Body of pancreas (tissue), 4 donors: ENCODE measurements around the gene RPS6KB2. TPM values are rescaled to one million over a fixed set of nuclear protein-coding genes. Genes with fewer than 3 reads are reported as not detected.

Experiments used
- ATAC-seq: fragments of 150-250 bp; one replicate; pipeline ENCODE4 v1.9.1; 2016
- DNase-seq, 4 donors: peaks; one replicate each; pipeline ENCODE4 v3.0.0-alpha.2; 2019
- H3K27ac ChIP-seq, 4 donors: fragments of 200-600 bp; sonication (generic); 1 replicate in 3 of 4; 2 replicates in 1 of 4; pipeline versions ENCODE4 v1.5.1 to v1.6.1; 2016 to 2019; ENCODE audit warnings: mild to moderate bottlenecking in 1 of 4, mixed read lengths in 1 of 4, moderate library complexity in 1 of 4
- H3K27me3 ChIP-seq, 2 donors: fragments of 200-600 bp; sonication (generic); one replicate each; pipeline ENCODE4 v1.6.0; 2016; ENCODE audit warnings: mild to moderate bottlenecking in 1 of 2
- H3K36me3 ChIP-seq, 2 donors: fragments of 200-600 bp; sonication (generic); replicated peaks in 1 of 2; 2 replicates each; pipeline ENCODE4 v1.5.1; 2016; ENCODE audit warnings: low read depth in 2 of 2; ENCODE audit not compliant: insufficient read depth in 1 of 2
- H3K4me1 ChIP-seq: fragments of 200-600 bp; sonication (generic); one replicate; pipeline ENCODE4 v1.6.0; 2016
- H3K4me3 ChIP-seq, 2 donors: fragments of 200-600 bp; sonication (generic); 1 replicate in 1 of 2; 2 replicates in 1 of 2; pipeline ENCODE4 v1.5.1; 2016 to 2019
- H3K9me3 ChIP-seq, 3 donors: fragments of 200-600 bp; sonication (generic); 1 replicate in 2 of 3; 2 replicates in 1 of 3; pipeline ENCODE4 v1.5.1; 2016
- CTCF ChIP-seq, 7 experiments: fragments of 450-650 bp in 4 of 7; fragments of 200-600 bp in 3 of 7; sonication (generic) in 3 of 7; IDR thresholded peaks; one replicate each; pipeline ENCODE4 v1.5.1; 2016 to 2019; ENCODE audit warnings: antibody characterized with exemption in 7 of 7
- POLR2A ChIP-seq, 3 donors: fragments of 450-650 bp; IDR thresholded peaks; one replicate each; pipeline ENCODE4 v1.6.1; 2016; ENCODE audit warnings: antibody characterized with exemption in 3 of 3, mild to moderate bottlenecking in 2 of 3
- WGBS, 2 donors: methylation state at CpG; one replicate each; pipeline ENCODE4 v1.1.5; 2017; 5-methylcytosine and 5-hydroxymethylcytosine counted together
- intact Hi-C: fragments of 100-400 bp; cut with DNase I; formaldehyde crosslinking; loops from one replicate; pipeline ENCODE4 v1.15.1; 2023
- total RNA-seq, 2 donors: library from RNA; depleted of rRNA; stranded (reverse); fragments of >200 nt; gene quantifications; one replicate each; pipeline ENCODE4 v1.1.0, GENCODE V29; 2016

RPS6KB2 gene
- total RNA-seq, 2 donors from 2014 or later: 34.9 to 36.1 TPM

- Histone ChIP-seq H3K4me3 (no peak overlapping the region), H3K36me3 (peaks cover 8 to 13% of the 10 kb centered on the region in 2 donors), H3K4me1 (peaks cover 34% of the 10 kb centered on the region), H3K9me3 (no peaks in the 10 kb centered on the region), H3K27ac (no peak overlapping the region), H3K27me3 (no peaks in the 10 kb centered on the region)
- ATAC-seq (no peak), DNase-seq (no peak)
- TF ChIP-seq CTCF (IDR thresholded peaks at IDR 0.05): no peak
- no peak for TF ChIP-seq POLR2A (IDR thresholded peaks at IDR 0.05)
- 54 to 66% methylated on average over 12 to 13 of the region's 13 CpGs for WGBS, 2 donors
- intact Hi-C loops: no loop called here
These were observed 31.5 kb upstream of the RPS6KB2 start for GRCh38 chr11:67396587-67397389.

GRCh38 chr11:67397536-67397935 is 30.8 kb upstream of the RPS6KB2 start:
- H3K4me1 ChIP-seq: peaks cover 36% of the 10 kb centered on the region
- intact Hi-C loops: no loop called here
- H3K4me3 ChIP-seq: no peak overlapping the region
- no peak overlapping the region for H3K27ac ChIP-seq
- no peaks in the 10 kb centered on the region for H3K27me3 ChIP-seq
- DNase-seq (no peak), ATAC-seq (no peak)
- peaks cover 8 to 13% of the 10 kb centered on the region in 2 donors for H3K36me3 ChIP-seq
- no peaks in the 10 kb centered on the region for H3K9me3 ChIP-seq
- WGBS, 2 donors: 61 to 67% methylated on average over 6 of the region's 6 CpGs
- TF ChIP-seq POLR2A (IDR thresholded peaks at IDR 0.05) (no peak), CTCF (IDR thresholded peaks at IDR 0.05) (no peak)

GRCh38 chr11:67397986-67398660 is 30.2 kb upstream of the RPS6KB2 start:
- no peak overlapping the region for H3K27ac ChIP-seq
- no peaks in the 10 kb centered on the region for H3K9me3 ChIP-seq
- no peak for DNase-seq
- no peaks in the 10 kb centered on the region for H3K27me3 ChIP-seq
- ATAC-seq: no peak
- H3K36me3 ChIP-seq: peaks cover 8 to 13% of the 10 kb centered on the region in 2 donors
- H3K4me1 ChIP-seq: peaks cover 30% of the 10 kb centered on the region
- 77 to 88% methylated on average over 22 to 23 of the region's 24 CpGs for WGBS, 2 donors
- TF ChIP-seq POLR2A (IDR thresholded peaks at IDR 0.05): no peak
- intact Hi-C loops: no loop called here
- H3K4me3 ChIP-seq: no peak overlapping the region

- Histone ChIP-seq H3K27me3 (no peaks in the 10 kb centered on the region), H3K27ac (no peak overlapping the region), H3K36me3 (peaks cover 8 to 13% of the 10 kb centered on the region in 2 donors), H3K9me3 (no peaks in the 10 kb centered on the region), H3K4me3 (no peak overlapping the region), H3K4me1 (peaks cover 27% of the 10 kb centered on the region)
- DNase-seq: no peak
- 87 to 90% methylated on average over 12 to 31 of the region's 31 CpGs for WGBS, 2 donors
- no peak for ATAC-seq
- TF ChIP-seq POLR2A (IDR thresholded peaks at IDR 0.05) (no peak), CTCF (IDR thresholded peaks at IDR 0.05) (no peak)
- intact Hi-C loops: no loop called here
These were observed 29.4 kb upstream of the RPS6KB2 start for GRCh38 chr11:67398661-67399563.
